GM23248 (cell line): Measurements from ENCODE around the gene SUGCT. TPM values are rescaled to one million over a fixed set of nuclear protein-coding genes. Genes with fewer than 3 reads are reported as not detected.

ENCODE experiments used
- DNase-seq: peaks from one replicate; pipeline ENCODE4 v3.0.0-alpha.2; 2015
- H2AFZ ChIP-seq: fragments of 200-600 bp; sonication (generic); 2 replicates; pipeline ENCODE4 v1.6.1; 2016; ENCODE audit warnings: antibody characterized with exemption
- H3F3A ChIP-seq: fragments of 200-600 bp; sonication (generic); 2 replicates; pipeline ENCODE4 v1.6.1; 2016; ENCODE audit warnings: mild to moderate bottlenecking, antibody characterized with exemption, mixed run types; ENCODE audit not compliant: insufficient read depth
- H3K27ac ChIP-seq: fragments of 200-600 bp; sonication (generic); 2 replicates; pipeline ENCODE4 v1.5.1; 2016; ENCODE audit warnings: mild to moderate bottlenecking
- H3K27me3 ChIP-seq: fragments of 200-600 bp; sonication (generic); replicated peaks from 2 replicates; pipeline ENCODE4 v1.6.1; 2016; ENCODE audit warnings: mild to moderate bottlenecking; ENCODE audit not compliant: insufficient read depth
- H3K36me3 ChIP-seq: fragments of 200-600 bp; sonication (generic); 2 replicates; pipeline ENCODE4 v1.6.1; 2016; ENCODE audit warnings: low read depth, mild to moderate bottlenecking
- H3K4me1 ChIP-seq: fragments of 200-600 bp; sonication (generic); 2 replicates; pipeline ENCODE4 v1.6.1; 2016; ENCODE audit warnings: mild to moderate bottlenecking; ENCODE audit not compliant: insufficient read depth
- H3K4me2 ChIP-seq: fragments of 200-600 bp; sonication (generic); one replicate; pipeline ENCODE4 v1.6.1; 2016; ENCODE audit warnings: mild to moderate bottlenecking; ENCODE audit not compliant: unreplicated experiment
- H3K4me3 ChIP-seq: fragments of 200-600 bp; sonication (generic); 2 replicates; pipeline ENCODE4 v1.5.1; 2016; ENCODE audit warnings: mild to moderate bottlenecking
- H3K79me2 ChIP-seq: fragments of 200-600 bp; sonication (generic); 2 replicates; pipeline ENCODE4 v1.6.1; 2016; ENCODE audit warnings: mild to moderate bottlenecking; ENCODE audit not compliant: insufficient read depth
- H3K9ac ChIP-seq: fragments of 200-600 bp; sonication (generic); 2 replicates; pipeline ENCODE4 v1.6.1; 2016; ENCODE audit warnings: mild to moderate bottlenecking
- H3K9me2 ChIP-seq: fragments of 200-600 bp; sonication (generic); 2 replicates; pipeline ENCODE4 v1.6.1; 2016; ENCODE audit warnings: mixed run types, mild to moderate bottlenecking, moderate library complexity; ENCODE audit not compliant: insufficient read depth
- H3K9me3 ChIP-seq: fragments of 200-600 bp; sonication (generic); one replicate; pipeline ENCODE4 v1.6.1; 2017; ENCODE audit warnings: low read depth
- H4K20me1 ChIP-seq: fragments of 200-600 bp; sonication (generic); 2 replicates; pipeline ENCODE4 v1.6.0; 2016; ENCODE audit not compliant: insufficient read depth
- EZH2 ChIP-seq: fragments of 200-600 bp; sonication (generic); IDR thresholded peaks from 2 replicates; pipeline ENCODE4 v1.6.1; 2018; ENCODE audit warnings: antibody characterized with exemption, mild to moderate bottlenecking; ENCODE audit not compliant: insufficient read depth, poor library complexity, severe bottlenecking
- EZH2phosphoT487 ChIP-seq: fragments of 200-600 bp; sonication (generic); IDR thresholded peaks from 2 replicates; pipeline ENCODE4 v1.6.1; 2018; ENCODE audit warnings: antibody characterized with exemption, moderate library complexity, mild to moderate bottlenecking, low read depth; ENCODE audit not compliant: insufficient read depth
- WGBS, 2 experiments: methylation state at CpG; one replicate each; pipeline ENCODE4 v1.1.6; 2015 to 2017; ENCODE audit warnings: low lambda C conversion rate in 2 of 2, low coverage in 1 of 2; ENCODE audit errors: missing lambda C conversion rate in 2 of 2; 5-methylcytosine and 5-hydroxymethylcytosine counted together
- in situ Hi-C: fragments of 300-500 bp; cut with MboI; formaldehyde crosslinking; loops from 2 replicates; pipeline ENCODE4 v1.15.0; 2020
- polyA plus RNA-seq: library from polyadenylated mRNA; unstranded; fragments of >200 nt; fragmentation: Nextera tagmentation; extraction: Ambion mirVana; gene quantifications from 2 replicates; pipeline ENCODE4 v1.2.1, GENCODE V29; 2016
- total RNA-seq: library from RNA; depleted of rRNA; stranded (reverse); fragments of >200 nt; shearing (Covaris generic); gene quantifications from 2 replicates; pipeline ENCODE4 v1.2.3, GENCODE V29; 2014

Gene SUGCT
- total and polyA plus RNA-seq, 2 experiments from 2014 or later: 2.2 to 7.1 TPM

GRCh38 chr7:40498924-40499510 is 364.2 kb downstream of the SUGCT start:
- Histone ChIP-seq H3K79me2 (no peaks in the 10 kb centered on the region), H3K4me3 (no peak overlapping the region), H3K4me2 (no peak overlapping the region), H3K27ac (no peak overlapping the region), H3F3A (no peaks in the 10 kb centered on the region), H4K20me1 (no peaks in the 10 kb centered on the region), H3K36me3 (no peaks in the 10 kb centered on the region), H2AFZ (no peak overlapping the region), H3K27me3 (no peaks in the 10 kb centered on the region), H3K9me2 (no peaks in the 10 kb centered on the region), H3K4me1 (peaks cover 3% of the 10 kb centered on the region), H3K9me3 (no peaks in the 10 kb centered on the region), H3K9ac (no peak overlapping the region)
- TF ChIP-seq EZH2phosphoT487 (no peak), EZH2 (no peak)
- 91 to 93% methylated on average over 11 of the region's 11 CpGs for WGBS, 2 experiments
- in situ Hi-C loops: no loop called here
- DNase-seq: no peak

DNA sequence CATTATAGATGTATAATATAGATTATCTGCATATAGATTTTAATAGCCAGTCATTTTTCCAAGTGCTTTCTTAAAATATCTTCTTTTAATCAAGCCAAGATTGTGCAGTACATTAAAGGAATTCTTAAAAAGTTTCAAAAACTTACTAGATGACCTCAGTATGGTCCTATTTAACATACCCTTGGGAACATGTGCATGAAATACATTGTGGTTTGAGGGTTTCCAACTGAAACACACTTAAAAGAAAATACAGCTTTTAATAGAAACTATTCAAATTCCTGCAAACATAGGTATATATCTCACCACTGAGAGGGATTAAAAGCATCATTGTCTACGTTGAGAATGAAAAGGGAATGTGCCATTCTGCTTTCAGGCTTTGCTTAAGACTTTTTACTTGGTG is 364.9 kb downstream of the SUGCT start:
- 45 to 53% methylated on average over 1 of the region's 1 CpG for WGBS, 2 experiments
- Histone ChIP-seq H3K9me2 (no peaks in the 10 kb centered on the region), H3K79me2 (no peaks in the 10 kb centered on the region), H3F3A (no peaks in the 10 kb centered on the region), H4K20me1 (no peaks in the 10 kb centered on the region), H3K9ac (no peak overlapping the region), H3K4me2 (no peak overlapping the region), H2AFZ (no peak overlapping the region), H3K4me3 (no peak overlapping the region), H3K36me3 (no peaks in the 10 kb centered on the region), H3K9me3 (no peaks in the 10 kb centered on the region), H3K27me3 (no peaks in the 10 kb centered on the region), H3K27ac (no peak overlapping the region), H3K4me1 (no peaks in the 10 kb centered on the region)
- in situ Hi-C loops: no loop called here
- TF ChIP-seq EZH2phosphoT487 (no peak), EZH2 (no peak)
- no peak for DNase-seq

GRCh38 chr7:40500219-40500618 is 365.4 kb downstream of the SUGCT start:
- WGBS, 2 experiments: 22% methylated on average over 1 of the region's 1 CpG
- Histone ChIP-seq H3K9ac (no peak overlapping the region), H3K79me2 (no peaks in the 10 kb centered on the region), H3K9me3 (no peaks in the 10 kb centered on the region), H4K20me1 (no peaks in the 10 kb centered on the region), H3K4me1 (no peaks in the 10 kb centered on the region), H3K27me3 (no peaks in the 10 kb centered on the region), H3K4me2 (no peak overlapping the region), H3K36me3 (no peaks in the 10 kb centered on the region), H3F3A (no peaks in the 10 kb centered on the region), H3K9me2 (no peaks in the 10 kb centered on the region), H2AFZ (no peak overlapping the region), H3K27ac (no peak overlapping the region), H3K4me3 (no peak overlapping the region)
- no peak for TF ChIP-seq EZH2phosphoT487
- no peak for TF ChIP-seq EZH2
- in situ Hi-C loops: no loop called here
- no peak for DNase-seq

DNA sequence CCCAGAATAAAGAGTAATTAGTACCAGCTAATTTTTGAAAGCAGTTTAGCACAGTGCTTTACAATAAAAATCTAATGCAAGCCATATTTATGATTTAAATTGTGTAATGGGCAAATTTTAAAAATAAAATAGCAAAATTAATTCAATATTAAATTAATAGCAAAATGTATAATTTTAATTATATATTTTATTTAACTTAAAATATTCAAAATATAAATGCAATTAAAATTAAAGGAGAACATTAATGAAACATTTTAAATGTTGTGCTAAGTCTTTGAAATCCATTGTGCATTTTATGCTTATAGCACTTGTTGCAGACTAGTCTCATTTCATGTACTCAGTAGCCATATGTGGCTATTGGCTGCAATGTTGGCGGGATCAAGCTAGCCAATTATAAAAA is 367.6 kb downstream of the SUGCT start:
- in situ Hi-C loops: no loop called here
- Histone ChIP-seq H3K27me3 (no peaks in the 10 kb centered on the region), H3K9me3 (peaks cover 8% of the 10 kb centered on the region), H3K4me3 (no peak overlapping the region), H3F3A (no peaks in the 10 kb centered on the region), H3K4me2 (no peak overlapping the region), H2AFZ (no peak overlapping the region), H3K9me2 (no peaks in the 10 kb centered on the region), H3K27ac (no peak overlapping the region), H4K20me1 (no peaks in the 10 kb centered on the region), H3K36me3 (no peaks in the 10 kb centered on the region), H3K4me1 (no peaks in the 10 kb centered on the region), H3K79me2 (no peaks in the 10 kb centered on the region), H3K9ac (no peak overlapping the region)
- TF ChIP-seq EZH2phosphoT487 (no peak), EZH2 (no peak)
- no peak for DNase-seq
- 94 to 97% methylated on average over 1 of the region's 1 CpG for WGBS, 2 experiments

DNA sequence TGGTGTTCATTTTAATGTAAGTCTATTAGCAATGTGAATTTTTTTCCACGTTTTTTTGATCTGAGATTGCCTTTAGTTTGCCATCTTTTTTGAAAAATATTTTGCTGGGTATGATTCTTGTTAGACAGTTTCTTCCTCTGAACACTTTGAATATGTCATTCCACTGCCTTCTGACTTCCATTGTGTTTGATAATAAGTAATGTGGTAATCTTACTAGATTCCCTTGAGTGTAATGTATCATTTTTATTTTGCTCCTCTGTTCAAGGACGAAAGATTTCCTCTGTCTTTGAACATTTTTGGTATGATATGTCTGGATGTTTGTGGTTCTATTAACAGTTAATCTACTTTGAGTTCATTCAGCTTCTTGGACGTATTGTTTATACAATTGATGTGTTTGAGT is 371.4 kb downstream of the SUGCT start:
- no peaks in the 10 kb centered on the region for H4K20me1 ChIP-seq
- H3K4me2 ChIP-seq: no peak overlapping the region
- no peaks in the 10 kb centered on the region for H3K79me2 ChIP-seq
- H3K9me3 ChIP-seq: peaks cover 8% of the 10 kb centered on the region
- no peak overlapping the region for H2AFZ ChIP-seq
- no peaks in the 10 kb centered on the region for H3K27me3 ChIP-seq
- in situ Hi-C loops: no loop called here
- no peaks in the 10 kb centered on the region for H3F3A ChIP-seq
- H3K27ac ChIP-seq: no peak overlapping the region
- 54 to 58% methylated on average over 3 of the region's 3 CpGs for WGBS, 2 experiments
- H3K36me3 ChIP-seq: no peaks in the 10 kb centered on the region
- H3K4me3 ChIP-seq: no peak overlapping the region
- no peaks in the 10 kb centered on the region for H3K4me1 ChIP-seq
- no peak overlapping the region for H3K9ac ChIP-seq
- DNase-seq: peak; percentile 11
- H3K9me2 ChIP-seq: no peaks in the 10 kb centered on the region
- TF ChIP-seq EZH2 (no peak), EZH2phosphoT487 (no peak)
